Measurements from ENCODE around the gene FA2H.

FA2H gene

GRCh38 chr16:74745926-74746325 lies 28.7 kb downstream of the FA2H start:
- no peaks in the 10 kb centered on the region for H3K79me2 ChIP-seq (ENCODE audit: insufficient read depth, low read length)
- H3K4me1 ChIP-seq (ENCODE audit: insufficient read depth, low read length) = 0 out of 2 replicates have a peak, but pooled peaks cover 2% of the 10 kb centered on the region
- TF ChIP-seq EZH2 (IDR thresholded peaks at IDR 0.05; ENCODE audit: borderline replicate concordance, low read depth, low read length, severe bottlenecking) (no peak), CTCF (IDR thresholded peaks at IDR 0.05; ENCODE audit: borderline replicate concordance, extremely low read depth, low read length, poor library complexity, severe bottlenecking) (no peak)
- H3K9ac ChIP-seq (ENCODE audit: low read depth, low read length) = no peak overlapping the region
- no peak overlapping the region for H3K4me3 ChIP-seq (ENCODE audit: low read depth in 1 of 2, low read length in 2 of 2)
- H3K27ac ChIP-seq (ENCODE audit: low read length) = no peak overlapping the region
- H3K9me3 ChIP-seq (ENCODE audit: insufficient read depth, low read length, severe bottlenecking) = no peaks in the 10 kb centered on the region
- H2AFZ ChIP-seq (ENCODE audit: low read depth, low read length) = no peak overlapping the region
- no peak for DNase-seq
- H3K27me3 ChIP-seq (ENCODE audit: insufficient read depth, low read length, poor library complexity) = no peaks in the 10 kb centered on the region
- H3K36me3 ChIP-seq (ENCODE audit: insufficient read depth, low read length) = no peaks in the 10 kb centered on the region
- H4K20me1 ChIP-seq (ENCODE audit: insufficient read depth, low read length) = no peaks in the 10 kb centered on the region
- H3K4me2 ChIP-seq (ENCODE audit: insufficient read depth, low read length) = no peak overlapping the region
- no peak for ATAC-seq (ENCODE audit: insufficient read depth, low read depth)

- 0 out of 2 replicates have a peak, but pooled peaks cover 2% of the 10 kb centered on the region for H3K4me1 ChIP-seq (ENCODE audit: insufficient read depth, low read length)
- H3K36me3 ChIP-seq (ENCODE audit: insufficient read depth, low read length) = no peaks in the 10 kb centered on the region
- no peaks in the 10 kb centered on the region; the same call in 1 of the 2 replicates for H4K20me1 ChIP-seq (ENCODE audit: insufficient read depth, low read length)
- no peaks in the 10 kb centered on the region for H3K27me3 ChIP-seq (ENCODE audit: insufficient read depth, low read length, poor library complexity)
- H3K9ac ChIP-seq (ENCODE audit: low read depth, low read length) = no peak overlapping the region
- H3K4me3 ChIP-seq (ENCODE audit: low read depth in 1 of 2, low read length in 2 of 2) = no peak overlapping the region
- no peak for DNase-seq
- TF ChIP-seq CTCF (IDR thresholded peaks at IDR 0.05; ENCODE audit: borderline replicate concordance, extremely low read depth, low read length, poor library complexity, severe bottlenecking) = no peak
- no peak for TF ChIP-seq EZH2 (IDR thresholded peaks at IDR 0.05; ENCODE audit: borderline replicate concordance, low read depth, low read length, severe bottlenecking)
- H2AFZ ChIP-seq (ENCODE audit: low read depth, low read length) = no peak overlapping the region
- H3K9me3 ChIP-seq (ENCODE audit: insufficient read depth, low read length, severe bottlenecking) = no peaks in the 10 kb centered on the region
- no peak overlapping the region for H3K27ac ChIP-seq (ENCODE audit: low read length)
- no peak overlapping the region for H3K4me2 ChIP-seq (ENCODE audit: insufficient read depth, low read length)
- no peak for ATAC-seq (ENCODE audit: insufficient read depth, low read depth)
- no peaks in the 10 kb centered on the region for H3K79me2 ChIP-seq (ENCODE audit: insufficient read depth, low read length)
Observed at GRCh38 chr16:74745109-74745615, 29.5 kb downstream of the FA2H start.

- Histone ChIP-seq H3K36me3 (ENCODE audit: insufficient read depth, low read length) (no peaks in the 10 kb centered on the region), H3K4me3 (ENCODE audit: low read depth in 1 of 2, low read length in 2 of 2) (no peak overlapping the region), H3K9ac (ENCODE audit: low read depth, low read length) (no peak overlapping the region), H3K9me3 (ENCODE audit: insufficient read depth, low read length, severe bottlenecking) (no peaks in the 10 kb centered on the region), H3K27ac (ENCODE audit: low read length) (no peak overlapping the region), H2AFZ (ENCODE audit: low read depth, low read length) (no peak overlapping the region), H3K4me2 (ENCODE audit: insufficient read depth, low read length) (no peak overlapping the region), H3K79me2 (ENCODE audit: insufficient read depth, low read length) (no peaks in the 10 kb centered on the region), H4K20me1 (ENCODE audit: insufficient read depth, low read length) (no peaks in the 10 kb centered on the region; the same call in 1 of the 2 replicates), H3K4me1 (ENCODE audit: insufficient read depth, low read length) (0 out of 2 replicates have a peak, but pooled peaks cover 2% of the 10 kb centered on the region), H3K27me3 (ENCODE audit: insufficient read depth, low read length, poor library complexity) (no peaks in the 10 kb centered on the region)
- no peak for ATAC-seq (ENCODE audit: insufficient read depth, low read depth)
- no peak for DNase-seq
- TF ChIP-seq EZH2 (IDR thresholded peaks at IDR 0.05; ENCODE audit: borderline replicate concordance, low read depth, low read length, severe bottlenecking) (no peak), CTCF (IDR thresholded peaks at IDR 0.05; ENCODE audit: borderline replicate concordance, extremely low read depth, low read length, poor library complexity, severe bottlenecking) (no peak)
Observed at GRCh38 chr16:74744566-74744965, 30.1 kb downstream of the FA2H start.
